SH-SY5Y (cell line): Measurements from ENCODE around the gene HOXA3.

ENCODE experiments used
- GATA2 ChIP-seq: IDR thresholded peaks from 2 replicates; pipeline ENCODE4 v1.6.1; 2011; ENCODE audit warnings: mild to moderate bottlenecking, low read depth, low read length
- GATA3 ChIP-seq: IDR thresholded peaks from 2 replicates; pipeline ENCODE4 v1.6.1; 2011; ENCODE audit warnings: low read depth, mild to moderate bottlenecking, low read length, moderate library complexity

GRCh38 chr7:27141923-27142579 is 10.3 kb downstream of the HOXA3 start:
- TF ChIP-seq GATA2 = no peak
- no peak for TF ChIP-seq GATA3
